NB4 (cell line): ENCODE results near the gene IER3.
A peak's percentile ranks its signal among the peaks of the same experiment; 100 is the strongest.

Experiments used
- DNase-seq: peaks from one replicate; pipeline ENCODE4 v3.0.0; 2010; ENCODE audit warnings: low read depth
- H3K4me3 ChIP-seq: one replicate; pipeline ENCODE4 v1.5.1; 2011; ENCODE audit warnings: mild to moderate bottlenecking, low read depth, low read length, moderate library complexity
- CTCF ChIP-seq: IDR thresholded peaks from one replicate; pipeline ENCODE4 v1.5.1; 2012; ENCODE audit warnings: low read depth, low read length
- MAX ChIP-seq: IDR thresholded peaks from 2 replicates; pipeline ENCODE4 v1.6.1; 2011; ENCODE audit warnings: low read depth, low read length
- MYC ChIP-seq: IDR thresholded peaks from 2 replicates; pipeline ENCODE4 v1.6.1; 2011; ENCODE audit warnings: low read depth, low read length
- POLR2A ChIP-seq: IDR thresholded peaks from 2 replicates; pipeline ENCODE4 v1.6.1; 2011; ENCODE audit warnings: mild to moderate bottlenecking; ENCODE audit not compliant: insufficient read length; ENCODE audit errors: extremely low read depth

Gene IER3

GRCh38 chr6:30741789-30742315, 2.5 kb downstream of the IER3 start:
- TF ChIP-seq CTCF (no peak), POLR2A (no peak), MAX (no peak), MYC (no peak)
- no peak for DNase-seq
- H3K4me3 ChIP-seq = peak overlapping the region; percentile 86

- H3K4me3 ChIP-seq = peak overlapping the region; percentile 86
- TF ChIP-seq CTCF (no peak), MAX (no peak), MYC (no peak), POLR2A (no peak)
- DNase-seq = no peak
Observed at GRCh38 chr6:30741063-30741779, 3.1 kb downstream of the IER3 start.

GRCh38 chr6:30740540-30740870, 3.8 kb downstream of the IER3 start:
- no peak overlapping the region for H3K4me3 ChIP-seq
- DNase-seq = no peak
- no peak for TF ChIP-seq CTCF
- TF ChIP-seq POLR2A = no peak
- no peak for TF ChIP-seq MAX
- TF ChIP-seq MYC = no peak

- TF ChIP-seq MAX (no peak), CTCF (no peak), POLR2A (no peak), MYC (no peak)
- no peak overlapping the region for H3K4me3 ChIP-seq
- no peak for DNase-seq
Observed at GRCh38 chr6:30738532-30738931, 5.8 kb downstream of the IER3 start.

GRCh38 chr6:30735668-30736314, 8.6 kb downstream of the IER3 start:
- TF ChIP-seq POLR2A = no peak
- TF ChIP-seq CTCF = no peak
- TF ChIP-seq MAX = no peak
- no peak for DNase-seq
- no peak overlapping the region for H3K4me3 ChIP-seq
